ENCODE results near the gene MDN1.

The MDN1 gene

GRCh38 chr6:89667872-89668556 lies 151.6 kb downstream of the MDN1 start:
- Histone ChIP-seq H3K36me3 (replicated peaks; ENCODE audit: insufficient read depth, low read length) (peaks cover 6% of the 10 kb centered on the region), H3K79me2 (ENCODE audit: low read length) (no peaks in the 10 kb centered on the region), H3K9me3 (replicated peaks; ENCODE audit: insufficient read depth, low read length) (no peaks in the 10 kb centered on the region), H3K9me2 (replicated peaks; ENCODE audit: insufficient read depth, low read length) (no peaks in the 10 kb centered on the region), H3F3A (ENCODE audit: insufficient read depth, low read length) (no peaks in the 10 kb centered on the region; the same call in 1 of the 2 replicates), H3K4me2 (ENCODE audit: low read depth, low read length) (no peak overlapping the region), H3K27me3 (replicated peaks; ENCODE audit: insufficient read depth, low read length) (no peaks in the 10 kb centered on the region), H2AFZ (ENCODE audit: low read length) (no peak overlapping the region), H3K9ac (ENCODE audit: low read length) (no peak overlapping the region), H4K20me1 (ENCODE audit: insufficient read depth, low read length) (no peaks in the 10 kb centered on the region), H3K27ac (ENCODE audit: low read length) (no peak overlapping the region), H3K4me1 (ENCODE audit: low read length) (no peaks in the 10 kb centered on the region), H3K4me3 (ENCODE audit: low read length) (no peak overlapping the region)
- TF ChIP-seq EZH2 (optimal IDR thresholded peaks at IDR 0.05; ENCODE audit: low read depth, low read length) (no peak), EZH2phosphoT487 (IDR thresholded peaks at IDR 0.05; ENCODE audit: low read length) (no peak)
- no peak for DNase-seq

GRCh38 chr6:89662659-89663223 lies 156.9 kb downstream of the MDN1 start:
- H3K27me3 ChIP-seq (replicated peaks; ENCODE audit: insufficient read depth, low read length): no peaks in the 10 kb centered on the region
- no peak for TF ChIP-seq EZH2phosphoT487 (IDR thresholded peaks at IDR 0.05; ENCODE audit: low read length)
- TF ChIP-seq EZH2 (optimal IDR thresholded peaks at IDR 0.05; ENCODE audit: low read depth, low read length): no peak
- no peak for TF ChIP-seq CTCF (IDR thresholded peaks at IDR 0.05; ENCODE audit: low read length)
- no peak overlapping the region for H3K27ac ChIP-seq (ENCODE audit: low read length)

GRCh38 chr6:89661559-89661958 lies 158.0 kb downstream of the MDN1 start:
- Histone ChIP-seq H3K4me2 (ENCODE audit: low read depth, low read length) (no peak overlapping the region), H3K36me3 (replicated peaks; ENCODE audit: insufficient read depth, low read length) (peaks cover 4% of the 10 kb centered on the region; the same call in 1 of the 2 replicates), H3K9me2 (replicated peaks; ENCODE audit: insufficient read depth, low read length) (no peaks in the 10 kb centered on the region), H2AFZ (ENCODE audit: low read length) (no peak overlapping the region), H3K27ac (ENCODE audit: low read length) (no peak overlapping the region), H3F3A (ENCODE audit: insufficient read depth, low read length) (no peaks in the 10 kb centered on the region; the same call in 1 of the 2 replicates), H3K4me1 (ENCODE audit: low read length) (no peaks in the 10 kb centered on the region), H3K9ac (ENCODE audit: low read length) (no peak overlapping the region), H3K27me3 (replicated peaks; ENCODE audit: insufficient read depth, low read length) (no peaks in the 10 kb centered on the region), H3K9me3 (replicated peaks; ENCODE audit: insufficient read depth, low read length) (no peaks in the 10 kb centered on the region), H3K79me2 (ENCODE audit: low read length) (no peaks in the 10 kb centered on the region), H3K4me3 (ENCODE audit: low read length) (no peak overlapping the region), H4K20me1 (ENCODE audit: insufficient read depth, low read length) (no peaks in the 10 kb centered on the region)
- no peak for DNase-seq
- TF ChIP-seq EZH2 (optimal IDR thresholded peaks at IDR 0.05; ENCODE audit: low read depth, low read length): no peak
- no peak for TF ChIP-seq CTCF (IDR thresholded peaks at IDR 0.05; ENCODE audit: low read length)
- TF ChIP-seq EZH2phosphoT487 (IDR thresholded peaks at IDR 0.05; ENCODE audit: low read length): no peak

More at GRCh38 chr6:89662659-89663223, 156.9 kb downstream of the MDN1 start:
- no peaks in the 10 kb centered on the region for H3K4me1 ChIP-seq (ENCODE audit: low read length)
- H3K9me3 ChIP-seq (replicated peaks; ENCODE audit: insufficient read depth, low read length): no peaks in the 10 kb centered on the region
- H3K9me2 ChIP-seq (replicated peaks; ENCODE audit: insufficient read depth, low read length): no peaks in the 10 kb centered on the region
- H3K36me3 ChIP-seq (replicated peaks; ENCODE audit: insufficient read depth, low read length): peaks cover 4% of the 10 kb centered on the region; the same call in 1 of the 2 replicates
- H3K9ac ChIP-seq (ENCODE audit: low read length): no peak overlapping the region
- no peaks in the 10 kb centered on the region for H4K20me1 ChIP-seq (ENCODE audit: insufficient read depth, low read length)
- H3K4me2 ChIP-seq (ENCODE audit: low read depth, low read length): no peak overlapping the region
- H3F3A ChIP-seq (ENCODE audit: insufficient read depth, low read length): no peaks in the 10 kb centered on the region; the same call in 1 of the 2 replicates
- H3K4me3 ChIP-seq (ENCODE audit: low read length): no peak overlapping the region
- no peaks in the 10 kb centered on the region for H3K79me2 ChIP-seq (ENCODE audit: low read length)
- DNase-seq: no peak
- H2AFZ ChIP-seq (ENCODE audit: low read length): no peak overlapping the region

GRCh38 chr6:89660981-89661380 lies 158.6 kb downstream of the MDN1 start:
- H3K9ac ChIP-seq (ENCODE audit: low read length): no peak overlapping the region
- peaks cover 4% of the 10 kb centered on the region; the same call in 1 of the 2 replicates for H3K36me3 ChIP-seq (replicated peaks; ENCODE audit: insufficient read depth, low read length)

More at GRCh38 chr6:89660981-89661380, 158.6 kb downstream of the MDN1 start:
- H2AFZ ChIP-seq (ENCODE audit: low read length): no peak overlapping the region
- H3F3A ChIP-seq (ENCODE audit: insufficient read depth, low read length): no peaks in the 10 kb centered on the region; the same call in 1 of the 2 replicates
- H3K9me2 ChIP-seq (replicated peaks; ENCODE audit: insufficient read depth, low read length): no peaks in the 10 kb centered on the region
- no peaks in the 10 kb centered on the region for H3K27me3 ChIP-seq (replicated peaks; ENCODE audit: insufficient read depth, low read length)
- no peak overlapping the region for H3K4me3 ChIP-seq (ENCODE audit: low read length)
- H3K27ac ChIP-seq (ENCODE audit: low read length): no peak overlapping the region
- no peaks in the 10 kb centered on the region for H3K79me2 ChIP-seq (ENCODE audit: low read length)
- no peaks in the 10 kb centered on the region for H3K4me1 ChIP-seq (ENCODE audit: low read length)
- H3K4me2 ChIP-seq (ENCODE audit: low read depth, low read length): no peak overlapping the region
- TF ChIP-seq EZH2phosphoT487 (IDR thresholded peaks at IDR 0.05; ENCODE audit: low read length) (no peak), EZH2 (optimal IDR thresholded peaks at IDR 0.05; ENCODE audit: low read depth, low read length) (no peak), CTCF (IDR thresholded peaks at IDR 0.05; ENCODE audit: low read length) (no peak)
- DNase-seq: no peak
- no peaks in the 10 kb centered on the region for H3K9me3 ChIP-seq (replicated peaks; ENCODE audit: insufficient read depth, low read length)
- H4K20me1 ChIP-seq (ENCODE audit: insufficient read depth, low read length): no peaks in the 10 kb centered on the region
